HCT116 (cell line): Measurements from ENCODE around the gene AGFG2.

ENCODE experiments used
- POLR2A ChIP-seq: IDR thresholded peaks from 2 replicates; pipeline ENCODE4 v1.7.0; 2011; ENCODE audit warnings: borderline replicate concordance; ENCODE audit not compliant: insufficient read depth, insufficient read length; ENCODE audit errors: extremely low read depth
- TF ChIP-seq, protein P1 (sequence below), 3 experiments: fragments of 200-600 bp in 1 of 3; sonication (generic) in 1 of 3; IDR thresholded peaks in 2 of 3; conservative IDR thresholded peaks in 1 of 3; 2 replicates each; pipeline ENCODE4 v1.5.1; 2012 to 2017; ENCODE audit warnings: low read depth in 2 of 3, low read length in 2 of 3, antibody characterized with exemption in 1 of 3, borderline replicate concordance in 1 of 3, control low read depth in 1 of 3, mild to moderate bottlenecking in 1 of 3, mixed read lengths in 1 of 3, mixed run types in 1 of 3, moderate library complexity in 1 of 3; ENCODE audit not compliant: insufficient read depth in 1 of 3

DNA sequence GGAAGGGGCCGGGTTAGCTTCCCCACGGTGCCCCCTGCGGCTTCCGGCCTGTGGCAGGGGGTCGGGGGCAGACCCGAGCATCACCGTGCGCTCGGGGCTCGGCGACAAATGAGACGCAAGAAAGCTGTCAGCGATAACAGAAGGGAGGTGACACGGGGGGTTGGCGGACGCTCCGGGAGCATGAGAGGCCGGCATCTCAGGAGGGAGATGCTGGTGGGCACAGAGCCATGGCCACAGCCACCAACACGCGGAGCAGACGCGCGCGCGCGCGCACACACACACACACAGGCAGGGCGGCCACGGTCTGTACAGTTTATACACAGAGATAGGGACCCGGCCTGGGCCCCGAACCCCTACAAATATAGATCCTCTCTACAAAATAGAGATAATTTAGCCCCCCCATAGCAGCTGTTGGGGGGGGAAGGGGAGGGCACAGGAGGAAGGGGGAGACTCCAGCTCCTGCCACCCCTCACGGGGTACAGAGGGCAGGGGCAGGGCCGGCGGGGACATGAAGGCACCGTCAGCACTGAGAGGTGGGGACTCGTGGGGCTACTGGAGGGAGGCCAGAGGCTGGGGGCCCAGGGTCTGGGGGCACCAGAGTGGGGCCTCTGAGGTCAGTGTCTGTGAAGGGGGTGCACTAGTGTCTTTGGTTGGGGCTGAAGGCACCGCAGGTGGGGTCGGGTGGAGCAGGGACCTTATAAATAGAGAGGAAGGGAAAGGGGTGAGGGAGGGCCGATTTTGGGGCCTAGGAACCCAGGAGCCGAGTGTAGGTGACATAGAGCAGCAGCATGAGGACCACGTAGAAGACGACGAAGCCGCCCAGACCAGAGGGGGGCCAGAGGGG lies 35.6 kb downstream of the AGFG2 start:
- TF ChIP-seq, protein P1, sequence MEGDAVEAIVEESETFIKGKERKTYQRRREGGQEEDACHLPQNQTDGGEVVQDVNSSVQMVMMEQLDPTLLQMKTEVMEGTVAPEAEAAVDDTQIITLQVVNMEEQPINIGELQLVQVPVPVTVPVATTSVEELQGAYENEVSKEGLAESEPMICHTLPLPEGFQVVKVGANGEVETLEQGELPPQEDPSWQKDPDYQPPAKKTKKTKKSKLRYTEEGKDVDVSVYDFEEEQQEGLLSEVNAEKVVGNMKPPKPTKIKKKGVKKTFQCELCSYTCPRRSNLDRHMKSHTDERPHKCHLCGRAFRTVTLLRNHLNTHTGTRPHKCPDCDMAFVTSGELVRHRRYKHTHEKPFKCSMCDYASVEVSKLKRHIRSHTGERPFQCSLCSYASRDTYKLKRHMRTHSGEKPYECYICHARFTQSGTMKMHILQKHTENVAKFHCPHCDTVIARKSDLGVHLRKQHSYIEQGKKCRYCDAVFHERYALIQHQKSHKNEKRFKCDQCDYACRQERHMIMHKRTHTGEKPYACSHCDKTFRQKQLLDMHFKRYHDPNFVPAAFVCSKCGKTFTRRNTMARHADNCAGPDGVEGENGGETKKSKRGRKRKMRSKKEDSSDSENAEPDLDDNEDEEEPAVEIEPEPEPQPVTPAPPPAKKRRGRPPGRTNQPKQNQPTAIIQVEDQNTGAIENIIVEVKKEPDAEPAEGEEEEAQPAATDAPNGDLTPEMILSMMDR (IDR thresholded peaks at IDR 0.05 in 2 of 3, conservative IDR thresholded peaks at IDR 0.05 in 1 of 3; ENCODE audit: borderline replicate concordance in 1 of 3, insufficient read depth in 1 of 3, low read depth in 2 of 3, low read length in 2 of 3): no peak
- TF ChIP-seq POLR2A: no peak
